Spleen (tissue), 11 donors: ENCODE data around the gene CLEC16A. TPM values are rescaled to one million over a fixed set of nuclear protein-coding genes. Genes with fewer than 3 reads are reported as not detected.

Experiments used
- DNase-seq: peaks from one replicate; pipeline ENCODE4 v3.0.0-alpha.2; 2020
- H3K27ac ChIP-seq, 8 donors: fragments of 200-600 bp; sonication (generic) in 7 of 8; 1 replicate in 4 of 8; 2 replicates in 4 of 8; pipeline versions ENCODE4 v1.5.0 to v1.8.0; 2016 to 2021; ENCODE audit warnings: inconsistent platforms in 4 of 8, mild to moderate bottlenecking in 4 of 8, moderate library complexity in 1 of 8
- H3K27me3 ChIP-seq, 7 donors: fragments of 200-600 bp; sonication (generic) in 6 of 7; replicated peaks in 1 of 7; 1 replicate in 4 of 7; 2 replicates in 3 of 7; pipeline versions ENCODE4 v1.5.0 to v1.8.0; 2016 to 2021; ENCODE audit warnings: inconsistent platforms in 3 of 7, mild to moderate bottlenecking in 1 of 7
- H3K36me3 ChIP-seq, 6 donors: fragments of 200-600 bp; sonication (generic) in 5 of 6; 1 replicate in 4 of 6; 2 replicates in 2 of 6; pipeline versions ENCODE4 v1.5.0 to v1.8.0; 2016 to 2021; ENCODE audit warnings: inconsistent platforms in 2 of 6
- H3K4me1 ChIP-seq, 6 donors: fragments of 200-600 bp; sonication (generic) in 5 of 6; 1 replicate in 3 of 6; 2 replicates in 3 of 6; pipeline versions ENCODE4 v1.5.0 to v1.8.0; 2016 to 2021; ENCODE audit warnings: inconsistent platforms in 3 of 6
- H3K4me3 ChIP-seq, 8 donors: fragments of 200-600 bp; sonication (generic) in 7 of 8; 1 replicate in 4 of 8; 2 replicates in 4 of 8; pipeline versions ENCODE4 v1.5.0 to v1.8.0; 2016 to 2021; ENCODE audit warnings: inconsistent platforms in 4 of 8, mild to moderate bottlenecking in 4 of 8, moderate library complexity in 2 of 8
- H3K9me3 ChIP-seq, 8 donors: fragments of 200-600 bp; sonication (generic) in 7 of 8; 1 replicate in 4 of 8; 2 replicates in 4 of 8; pipeline versions ENCODE4 v1.5.0 to v1.8.0; 2016 to 2021; ENCODE audit warnings: inconsistent platforms in 4 of 8
- POLR2A ChIP-seq, 3 donors: fragments of 450-650 bp; IDR thresholded peaks; one replicate each; pipeline ENCODE4 v1.5.1; 2017; ENCODE audit warnings: antibody characterized with exemption in 3 of 3, mild to moderate bottlenecking in 1 of 3
- POLR2AphosphoS5 ChIP-seq, 3 donors: sonication (generic); formaldehyde crosslinking; IDR thresholded peaks; one replicate each; pipeline ENCODE4 v1.5.1; 2017; ENCODE audit warnings: antibody characterized with exemption in 3 of 3
- WGBS, 5 donors: extraction: QIAGEN DNeasy Blood & Tissue Kit in 3 of 5; methylation state at CpG; one replicate each; pipeline versions ENCODE4 v1.1.5 to v1.1.7; 2013 to 2018; 5-methylcytosine and 5-hydroxymethylcytosine counted together
- intact Hi-C: fragments of 100-400 bp; cut with DNase I; formaldehyde crosslinking; loops from one replicate; pipeline ENCODE4 v1.15.0; 2023; ENCODE audit warnings: low total_unique reads
- polyA plus RNA-seq, 3 donors: library from polyadenylated mRNA; stranded (reverse); fragments of 200-250 nt; gene quantifications; one replicate each; pipeline ENCODE4 v1.2.1, GENCODE V29; 2013
- total RNA-seq, 7 donors: library from RNA; depleted of rRNA in 3 of 7; stranded (reverse); fragments of >200 nt in 3 of 7; fragmentation: NEBNext Ultra II Directional in 4 of 7; extraction: Animal tissue kit (Norgen Biotek cat#: 25700) in 4 of 7; gene quantifications; one replicate each; pipeline versions ENCODE4 v1.1.0 to v1.2.1, GENCODE V29; 2016 to 2021
- TF ChIP-seq, protein P1 (sequence below), 11 experiments: fragments of 200-600 bp in 7 of 11; fragments of 450-650 bp in 4 of 11; sonication (generic) in 4 of 11; IDR thresholded peaks in 8 of 11; conservative IDR thresholded peaks in 3 of 11; 1 replicate in 7 of 11; 2 replicates in 4 of 11; pipeline versions ENCODE4 v1.4.0 to v1.8.0; 2016 to 2021; ENCODE audit warnings: antibody characterized with exemption in 11 of 11, inconsistent platforms in 4 of 11, mild to moderate bottlenecking in 1 of 11
- donor health status: healthy with polysubstance abuse.
- donor health status: DM: no; HTN: no; CAD: no; lungs with moderate emphysema.
- donor health status: DM: no; HTN: no; CAD: no.
- donor health status: Bipolar disorder and iron deficiency.
- donor health status: healthy.
- donor health status: DM: no; HTN: no; CAD: no.
- donor health status: DM: yes; HTN: yes; CAD: no.

The CLEC16A gene
- total and polyA plus RNA-seq, 10 donors, result 7.3 to 54.6 (median 35.1) TPM

- intact Hi-C loops, result no loop called here
- Histone ChIP-seq H3K4me3 (no peak overlapping the region), H3K4me1 (peaks cover 62 to 100% (median 84%) of the 10 kb centered on the region in 6 donors), H3K9me3 (no peaks in the 10 kb centered on the region), H3K36me3 (peaks cover 0 to 48% (median 2%) of the 10 kb centered on the region in 6 donors), H3K27me3 (no peaks in the 10 kb centered on the region), H3K27ac (peak overlapping the region in 5 of 8 donors; percentile 34 to 92 (median 62))
- no peak for DNase-seq
- TF ChIP-seq POLR2A (IDR thresholded peaks at IDR 0.05) (peak in 1 of 3 donors; percentile 1), POLR2AphosphoS5 (IDR thresholded peaks at IDR 0.05) (peak; percentile 53 to 62 (median 60))
- TF ChIP-seq, protein P1, sequence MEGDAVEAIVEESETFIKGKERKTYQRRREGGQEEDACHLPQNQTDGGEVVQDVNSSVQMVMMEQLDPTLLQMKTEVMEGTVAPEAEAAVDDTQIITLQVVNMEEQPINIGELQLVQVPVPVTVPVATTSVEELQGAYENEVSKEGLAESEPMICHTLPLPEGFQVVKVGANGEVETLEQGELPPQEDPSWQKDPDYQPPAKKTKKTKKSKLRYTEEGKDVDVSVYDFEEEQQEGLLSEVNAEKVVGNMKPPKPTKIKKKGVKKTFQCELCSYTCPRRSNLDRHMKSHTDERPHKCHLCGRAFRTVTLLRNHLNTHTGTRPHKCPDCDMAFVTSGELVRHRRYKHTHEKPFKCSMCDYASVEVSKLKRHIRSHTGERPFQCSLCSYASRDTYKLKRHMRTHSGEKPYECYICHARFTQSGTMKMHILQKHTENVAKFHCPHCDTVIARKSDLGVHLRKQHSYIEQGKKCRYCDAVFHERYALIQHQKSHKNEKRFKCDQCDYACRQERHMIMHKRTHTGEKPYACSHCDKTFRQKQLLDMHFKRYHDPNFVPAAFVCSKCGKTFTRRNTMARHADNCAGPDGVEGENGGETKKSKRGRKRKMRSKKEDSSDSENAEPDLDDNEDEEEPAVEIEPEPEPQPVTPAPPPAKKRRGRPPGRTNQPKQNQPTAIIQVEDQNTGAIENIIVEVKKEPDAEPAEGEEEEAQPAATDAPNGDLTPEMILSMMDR (IDR thresholded peaks at IDR 0.05 in 8 of 11, conservative IDR thresholded peaks at IDR 0.05 in 3 of 11), result no peak
- WGBS, 5 donors, result 90 to 92% (median 90%) methylated on average over 13 of the region's 13 CpGs
Observed at GRCh38 chr16:10934325-10935107, 9.8 kb upstream of the CLEC16A start.

DNA sequence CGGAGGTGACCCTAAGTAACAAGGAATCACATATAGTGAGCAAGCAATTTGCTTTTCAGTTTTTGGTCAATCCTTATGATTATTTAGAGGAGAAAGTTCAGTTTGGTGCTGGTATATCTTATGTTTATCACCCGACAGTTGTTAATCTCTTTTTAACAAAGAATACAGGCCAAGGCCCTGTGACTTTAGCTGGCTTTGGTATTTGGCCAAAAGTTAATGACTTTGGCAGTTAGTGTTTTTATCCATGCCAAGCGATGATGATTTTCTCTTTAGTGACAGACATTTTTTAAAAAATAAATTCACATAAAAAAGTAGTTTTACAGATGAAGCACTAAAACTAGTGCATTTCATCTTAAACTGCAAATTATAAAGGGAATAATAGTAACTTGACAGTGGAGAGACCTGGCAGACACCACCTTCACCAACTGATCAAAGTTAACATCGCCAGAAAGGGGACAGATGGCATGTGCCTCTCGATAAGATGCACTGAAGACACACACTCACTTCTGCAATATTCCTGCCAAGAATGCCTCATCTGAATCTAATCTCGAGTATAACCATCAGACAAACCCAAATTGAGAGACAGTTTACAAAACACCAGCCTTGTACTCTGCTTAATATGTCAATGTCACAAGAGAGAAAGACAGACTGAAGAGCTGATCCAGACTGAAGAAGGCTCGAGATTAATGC is 9.0 kb upstream of the CLEC16A start:
- Histone ChIP-seq H3K9me3 (no peaks in the 10 kb centered on the region), H3K27ac (peak overlapping the region in 5 of 8 donors; percentile 34 to 92 (median 62)), H3K27me3 (no peaks in the 10 kb centered on the region), H3K36me3 (peaks cover 0 to 46% (median 2%) of the 10 kb centered on the region in 6 donors), H3K4me3 (no peak overlapping the region), H3K4me1 (peaks cover 64 to 100% (median 84%) of the 10 kb centered on the region in 6 donors)
- TF ChIP-seq POLR2A (IDR thresholded peaks at IDR 0.05) (no peak), POLR2AphosphoS5 (IDR thresholded peaks at IDR 0.05) (no peak)
- TF ChIP-seq, protein P1 (IDR thresholded peaks at IDR 0.05 in 8 of 11, conservative IDR thresholded peaks at IDR 0.05 in 3 of 11), result no peak
- no peak for DNase-seq
- 57 to 75% (median 64%) methylated on average over 7 of the region's 7 CpGs for WGBS, 5 donors
- intact Hi-C loops, result no loop called here

GRCh38 chr16:10936272-10936984 is 7.9 kb upstream of the CLEC16A start:
- TF ChIP-seq, protein P1 (IDR thresholded peaks at IDR 0.05 in 8 of 11, conservative IDR thresholded peaks at IDR 0.05 in 3 of 11), result no peak
- no peak for TF ChIP-seq POLR2AphosphoS5 (IDR thresholded peaks at IDR 0.05)
- no peak for TF ChIP-seq POLR2A (IDR thresholded peaks at IDR 0.05)
- peaks cover 0 to 36% (median 2%) of the 10 kb centered on the region in 6 donors for H3K36me3 ChIP-seq
- DNase-seq, result peak; percentile 66
- peak overlapping the region in 1 of 8 donors; percentile 80 for H3K4me3 ChIP-seq
- H3K4me1 ChIP-seq, result peaks cover 72 to 100% (median 88%) of the 10 kb centered on the region in 6 donors
- peak overlapping the region; percentile 46 to 92 (median 80) for H3K27ac ChIP-seq
- H3K27me3 ChIP-seq, result no peaks in the 10 kb centered on the region
- 41 to 60% (median 52%) methylated on average over 8 of the region's 8 CpGs for WGBS, 5 donors
- intact Hi-C loops, result no loop called here
- no peaks in the 10 kb centered on the region for H3K9me3 ChIP-seq
